Raji (cell line): Measurements from ENCODE around the gene PDXP.

Experiments used
- POLR2A ChIP-seq: IDR thresholded peaks from 2 replicates; pipeline ENCODE4 v1.6.1; 2011; ENCODE audit warnings: low read depth, low read length, control low read depth; ENCODE audit not compliant: insufficient read depth

Gene PDXP

GRCh38 chr22:37624876-37625275 lies 33.6 kb upstream of the PDXP start:
- TF ChIP-seq POLR2A: no peak

- no peak for TF ChIP-seq POLR2A
Observed at GRCh38 chr22:37625737-37626136, 32.8 kb upstream of the PDXP start.

- TF ChIP-seq POLR2A: no peak
Observed at GRCh38 chr22:37626144-37626543, 32.4 kb upstream of the PDXP start.

- no peak for TF ChIP-seq POLR2A
Observed at GRCh38 chr22:37626556-37627075, 31.9 kb upstream of the PDXP start.

- TF ChIP-seq POLR2A: no peak
Observed at GRCh38 chr22:37627121-37627520, 31.4 kb upstream of the PDXP start.

- no peak for TF ChIP-seq POLR2A
Observed at GRCh38 chr22:37627545-37627944, 31.0 kb upstream of the PDXP start.

GRCh38 chr22:37628830-37629229 lies 29.7 kb upstream of the PDXP start:
- TF ChIP-seq POLR2A: no peak

- TF ChIP-seq POLR2A: no peak
Observed at GRCh38 chr22:37629928-37630327, 28.6 kb upstream of the PDXP start.

- no peak for TF ChIP-seq POLR2A
Observed at GRCh38 chr22:37630839-37631435, 27.6 kb upstream of the PDXP start.

- no peak for TF ChIP-seq POLR2A
Observed at GRCh38 chr22:37631448-37632173, 26.9 kb upstream of the PDXP start.

- TF ChIP-seq POLR2A: 0 out of 2 replicates have a peak, but pooled peaks have one; percentile 10
Observed at GRCh38 chr22:37632174-37633088, 26.1 kb upstream of the PDXP start.

- TF ChIP-seq POLR2A: no peak
Observed at GRCh38 chr22:37633089-37633624, 25.4 kb upstream of the PDXP start.

GRCh38 chr22:37633625-37634416 lies 24.7 kb upstream of the PDXP start:
- TF ChIP-seq POLR2A: 0 out of 2 replicates have a peak, but pooled peaks have one; percentile 32

GRCh38 chr22:37634417-37634924 lies 24.1 kb upstream of the PDXP start:
- TF ChIP-seq POLR2A: no peak
